ENCODE data around the gene SLC12A8. TPM values are rescaled to one million over a fixed set of nuclear protein-coding genes. Genes with fewer than 3 reads are reported as not detected.

The SLC12A8 gene
- total RNA-seq, 1 experiment from 2014 or later = 7.1 TPM

- Histone ChIP-seq H3K4me3 (ENCODE audit: low read depth, low read length, poor library complexity, severe bottlenecking) (no peak overlapping the region), H3K27me3 (replicated peaks; ENCODE audit: insufficient read depth, low read depth, low read length, poor library complexity) (no peaks in the 10 kb centered on the region), H3K36me3 (ENCODE audit: insufficient read depth, low read length, poor library complexity, severe bottlenecking) (no peaks in the 10 kb centered on the region), H3K4me1 (ENCODE audit: insufficient read depth, low read length, poor library complexity, severe bottlenecking) (peaks cover 3% of the 10 kb centered on the region), H3K9me3 (ENCODE audit: low read depth, low read length, poor library complexity, severe bottlenecking) (no peaks in the 10 kb centered on the region), H3K27ac (ENCODE audit: low read depth, low read length, poor library complexity, severe bottlenecking) (no peak overlapping the region)
- intact Hi-C loops (cut with micrococcal nuclease; ENCODE audit: unreplicated experiment) = loop anchor here (5.0 to 10.0 kb wide), 2 partner anchors 284 to 432 kb away; no protein-coding TSS in a partner anchor
- no TSS peak for BruUV-seq (replicated peaks)
- DNase-seq (ENCODE audit: low spot score) = no peak
- TF ChIP-seq, protein P1, sequence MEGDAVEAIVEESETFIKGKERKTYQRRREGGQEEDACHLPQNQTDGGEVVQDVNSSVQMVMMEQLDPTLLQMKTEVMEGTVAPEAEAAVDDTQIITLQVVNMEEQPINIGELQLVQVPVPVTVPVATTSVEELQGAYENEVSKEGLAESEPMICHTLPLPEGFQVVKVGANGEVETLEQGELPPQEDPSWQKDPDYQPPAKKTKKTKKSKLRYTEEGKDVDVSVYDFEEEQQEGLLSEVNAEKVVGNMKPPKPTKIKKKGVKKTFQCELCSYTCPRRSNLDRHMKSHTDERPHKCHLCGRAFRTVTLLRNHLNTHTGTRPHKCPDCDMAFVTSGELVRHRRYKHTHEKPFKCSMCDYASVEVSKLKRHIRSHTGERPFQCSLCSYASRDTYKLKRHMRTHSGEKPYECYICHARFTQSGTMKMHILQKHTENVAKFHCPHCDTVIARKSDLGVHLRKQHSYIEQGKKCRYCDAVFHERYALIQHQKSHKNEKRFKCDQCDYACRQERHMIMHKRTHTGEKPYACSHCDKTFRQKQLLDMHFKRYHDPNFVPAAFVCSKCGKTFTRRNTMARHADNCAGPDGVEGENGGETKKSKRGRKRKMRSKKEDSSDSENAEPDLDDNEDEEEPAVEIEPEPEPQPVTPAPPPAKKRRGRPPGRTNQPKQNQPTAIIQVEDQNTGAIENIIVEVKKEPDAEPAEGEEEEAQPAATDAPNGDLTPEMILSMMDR (conservative IDR thresholded peaks at IDR 0.05; ENCODE audit: low read depth, low read length) = no peak
- no peak for TF ChIP-seq EZH2 (IDR thresholded peaks at IDR 0.05; ENCODE audit: borderline replicate concordance, low read depth, low read length, poor library complexity, severe bottlenecking)
- ChIA-PET CTCF (no interaction called here), POLR2A (ENCODE audit: low non-redundant PET) (no interaction called here)
Observed at GRCh38 chr3:125152951-125153350, 59.6 kb downstream of the SLC12A8 start.

GRCh38 chr3:125151916-125152315 is 60.6 kb downstream of the SLC12A8 start:
- no peaks in the 10 kb centered on the region for H3K9me3 ChIP-seq (ENCODE audit: low read depth, low read length, poor library complexity, severe bottlenecking)
- no peaks in the 10 kb centered on the region for H3K27me3 ChIP-seq (replicated peaks; ENCODE audit: insufficient read depth, low read depth, low read length, poor library complexity)
- H3K4me3 ChIP-seq (ENCODE audit: low read depth, low read length, poor library complexity, severe bottlenecking) = no peak overlapping the region
- no peak for TF ChIP-seq EZH2 (IDR thresholded peaks at IDR 0.05; ENCODE audit: borderline replicate concordance, low read depth, low read length, poor library complexity, severe bottlenecking)
- TF ChIP-seq, protein P1 (conservative IDR thresholded peaks at IDR 0.05; ENCODE audit: low read depth, low read length) = no peak
- DNase-seq (ENCODE audit: low spot score) = no peak
- H3K4me1 ChIP-seq (ENCODE audit: insufficient read depth, low read length, poor library complexity, severe bottlenecking) = peaks cover 3% of the 10 kb centered on the region
- no peak overlapping the region for H3K27ac ChIP-seq (ENCODE audit: low read depth, low read length, poor library complexity, severe bottlenecking)
- intact Hi-C loops (cut with micrococcal nuclease; ENCODE audit: unreplicated experiment) = loop anchor here (5.0 to 10.0 kb wide), 2 partner anchors 285 to 433 kb away; no protein-coding TSS in a partner anchor
- ChIA-PET CTCF (no interaction called here), POLR2A (ENCODE audit: low non-redundant PET) (no interaction called here)
- BruUV-seq (replicated peaks) = no TSS peak
- no peaks in the 10 kb centered on the region for H3K36me3 ChIP-seq (ENCODE audit: insufficient read depth, low read length, poor library complexity, severe bottlenecking)

DNA sequence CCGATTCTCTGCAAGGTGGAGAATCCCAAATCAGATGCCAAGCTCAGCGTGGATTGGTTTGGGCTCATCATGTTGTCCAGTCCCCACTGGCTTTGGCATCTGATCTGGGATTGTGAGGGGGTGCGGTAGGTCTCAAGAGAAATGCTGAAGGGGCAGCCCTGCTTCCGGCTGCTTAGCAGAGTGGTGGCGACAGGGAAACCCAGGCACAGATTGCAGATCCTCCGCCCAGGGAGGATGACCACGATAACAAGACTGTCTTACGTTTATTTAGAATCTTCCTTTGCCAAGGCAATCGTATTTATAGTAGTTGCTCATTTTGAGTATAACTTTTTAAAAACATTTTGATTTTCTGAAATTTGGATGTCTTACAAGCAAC is 61.1 kb downstream of the SLC12A8 start:
- H3K27ac ChIP-seq (ENCODE audit: low read depth, low read length, poor library complexity, severe bottlenecking) = no peak overlapping the region
- no TSS peak for BruUV-seq (replicated peaks)
- TF ChIP-seq, protein P1 (conservative IDR thresholded peaks at IDR 0.05; ENCODE audit: low read depth, low read length) = no peak
- TF ChIP-seq EZH2 (IDR thresholded peaks at IDR 0.05; ENCODE audit: borderline replicate concordance, low read depth, low read length, poor library complexity, severe bottlenecking) = no peak
- no peaks in the 10 kb centered on the region for H3K27me3 ChIP-seq (replicated peaks; ENCODE audit: insufficient read depth, low read depth, low read length, poor library complexity)
- ChIA-PET CTCF (no interaction called here), POLR2A (ENCODE audit: low non-redundant PET) (no interaction called here)
- H3K9me3 ChIP-seq (ENCODE audit: low read depth, low read length, poor library complexity, severe bottlenecking) = no peaks in the 10 kb centered on the region
- no peak for DNase-seq (ENCODE audit: low spot score)
- H3K36me3 ChIP-seq (ENCODE audit: insufficient read depth, low read length, poor library complexity, severe bottlenecking) = no peaks in the 10 kb centered on the region
- no peak overlapping the region for H3K4me3 ChIP-seq (ENCODE audit: low read depth, low read length, poor library complexity, severe bottlenecking)
- intact Hi-C loops (cut with micrococcal nuclease; ENCODE audit: unreplicated experiment) = loop anchor here (5.0 to 10.0 kb wide), 2 partner anchors 286 to 433 kb away; no protein-coding TSS in a partner anchor
- peaks cover 3% of the 10 kb centered on the region for H3K4me1 ChIP-seq (ENCODE audit: insufficient read depth, low read length, poor library complexity, severe bottlenecking)
